HG03139 (cell line): ENCODE data around the gene ASPRV1.

Experiments used
- ATAC-seq: cut with Tn5 transposase; IDR thresholded peaks from one replicate; pipeline ENCODE4 v1.9.1; 2021; ENCODE audit not compliant: unreplicated experiment

Gene ASPRV1

DNA sequence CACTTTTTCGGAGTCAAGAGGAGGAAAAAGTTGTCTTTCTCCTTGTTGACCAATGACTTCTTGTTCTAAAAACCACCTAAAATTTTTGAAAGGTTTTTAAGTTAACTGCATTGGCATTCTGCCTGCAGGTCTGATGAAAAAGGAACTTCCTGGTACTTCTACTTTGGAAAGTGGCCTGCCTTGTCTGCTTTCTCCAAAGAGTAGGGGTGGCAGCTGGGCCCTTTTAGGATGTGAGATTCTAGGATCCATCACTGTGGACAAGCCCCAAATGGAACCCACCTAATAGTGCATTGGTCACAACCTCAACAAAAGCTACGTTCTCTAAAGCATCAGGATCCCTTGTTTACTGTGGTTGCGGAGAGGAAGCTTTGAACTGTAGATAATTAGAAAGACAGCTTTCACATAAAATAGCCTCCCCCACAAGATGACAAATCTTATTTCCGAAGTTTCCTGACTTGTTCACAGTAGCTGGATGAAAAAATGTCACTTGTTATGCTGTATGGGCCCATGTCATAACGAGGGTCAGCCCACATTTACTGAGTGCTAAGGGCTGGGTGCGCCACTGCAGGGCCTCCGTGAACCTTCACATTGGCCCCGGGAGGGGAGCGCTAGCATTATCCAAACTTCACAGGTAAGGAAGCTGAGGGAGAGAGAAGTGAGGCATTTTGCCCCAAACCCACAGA is 17.4 kb downstream of the ASPRV1 start:
- ATAC-seq = no peak

DNA sequence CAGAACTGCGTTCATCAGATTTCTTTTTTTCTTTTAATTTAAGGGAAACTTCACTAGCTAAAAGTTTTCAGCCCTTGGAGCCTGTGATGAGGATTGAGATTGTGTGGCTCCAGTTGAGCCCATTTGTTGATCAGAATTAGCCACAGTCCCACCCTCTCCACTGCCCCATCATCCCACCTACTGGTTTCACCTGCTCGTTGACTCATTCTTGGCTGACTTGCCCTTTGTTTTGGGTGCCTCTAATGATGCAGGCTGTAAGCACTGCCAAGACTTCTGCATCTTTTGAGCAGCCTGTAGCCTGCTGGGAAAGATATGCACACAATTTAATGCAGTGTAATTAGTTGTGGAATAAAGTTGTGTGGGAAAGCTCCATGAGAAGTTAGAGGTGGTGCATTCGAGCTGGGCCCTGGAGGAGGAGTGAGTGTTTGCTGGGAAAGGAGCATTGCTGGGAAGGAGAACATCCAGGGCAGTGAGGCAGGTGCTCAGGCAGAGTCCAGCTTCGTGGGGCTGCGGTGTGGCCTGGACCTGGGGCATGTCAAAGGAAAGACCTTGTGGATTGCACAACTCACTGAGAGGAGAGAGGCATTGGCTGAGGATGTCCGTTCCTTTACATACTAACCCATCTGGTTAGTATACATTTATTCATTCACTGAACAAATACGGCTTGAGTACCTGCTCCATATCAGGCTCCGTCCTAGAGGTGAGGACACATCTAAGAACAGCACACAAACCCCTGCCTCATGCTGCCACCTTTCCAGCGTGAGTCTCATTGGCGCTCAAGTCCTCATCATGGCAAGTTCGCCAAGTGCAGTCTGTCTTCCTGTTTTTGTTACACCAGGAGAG is 18.2 kb downstream of the ASPRV1 start:
- no peak for ATAC-seq

DNA sequence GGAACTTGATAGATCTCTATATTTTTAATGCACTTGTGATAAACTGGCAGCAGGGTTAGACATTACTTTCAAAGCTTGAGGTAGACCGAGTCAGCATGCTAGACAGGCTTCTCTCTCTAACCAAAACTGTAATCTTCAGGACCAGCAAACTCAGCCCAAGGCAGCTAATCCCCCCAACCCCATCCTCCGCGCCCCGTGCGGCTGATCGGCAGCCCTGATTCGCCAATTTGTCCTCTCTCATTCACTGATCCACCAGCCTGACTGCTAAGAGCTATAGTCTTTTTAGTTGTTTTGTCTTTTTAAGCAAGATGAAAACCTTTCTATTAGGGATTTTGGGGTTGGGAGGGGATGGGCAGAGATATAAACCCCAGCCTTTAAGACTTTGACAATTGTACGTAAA is 20.7 kb downstream of the ASPRV1 start:
- ATAC-seq = no peak

DNA sequence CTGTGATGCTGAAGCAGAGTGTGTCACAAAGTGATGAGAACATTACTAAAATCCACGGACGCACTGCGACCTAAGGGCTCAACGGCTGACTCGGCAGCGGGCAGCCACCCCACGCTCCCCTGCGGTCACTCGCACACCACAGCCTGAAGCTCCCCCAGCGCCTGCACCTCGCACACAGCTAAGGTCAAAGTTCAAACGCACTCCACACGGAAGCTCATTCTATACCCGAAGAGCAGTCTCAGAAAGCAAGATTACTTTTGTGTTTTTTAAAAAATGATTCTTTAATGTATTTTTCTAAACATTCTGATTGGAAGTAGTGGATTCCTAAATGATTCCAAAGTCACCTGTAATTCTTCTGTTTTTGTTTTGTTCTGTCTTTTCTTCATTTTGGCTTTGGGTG is 21.7 kb downstream of the ASPRV1 start:
- ATAC-seq = no peak

DNA sequence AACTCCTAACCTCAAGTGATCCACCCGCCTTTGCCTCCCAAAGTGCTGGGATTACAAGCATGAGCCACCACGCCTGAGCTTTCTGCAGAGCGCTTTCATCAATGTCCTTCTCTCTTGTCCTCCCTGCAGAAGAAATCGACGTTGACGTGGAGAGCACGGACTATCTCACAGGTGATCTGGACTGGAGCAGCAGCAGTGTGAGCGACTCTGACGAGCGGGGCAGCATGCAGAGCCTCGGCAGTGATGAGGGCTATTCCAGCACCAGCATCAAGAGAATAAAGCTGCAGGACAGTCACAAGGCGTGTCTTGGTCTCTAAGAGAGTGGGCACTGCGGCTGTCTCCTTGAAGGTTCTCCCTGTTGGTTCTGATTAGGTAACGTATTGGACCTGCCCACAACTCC is 23.5 kb downstream of the ASPRV1 start:
- ATAC-seq = no peak

- no peak for ATAC-seq
Observed at GRCh38 chr2:69936906-69937305, 24.5 kb downstream of the ASPRV1 start.

DNA sequence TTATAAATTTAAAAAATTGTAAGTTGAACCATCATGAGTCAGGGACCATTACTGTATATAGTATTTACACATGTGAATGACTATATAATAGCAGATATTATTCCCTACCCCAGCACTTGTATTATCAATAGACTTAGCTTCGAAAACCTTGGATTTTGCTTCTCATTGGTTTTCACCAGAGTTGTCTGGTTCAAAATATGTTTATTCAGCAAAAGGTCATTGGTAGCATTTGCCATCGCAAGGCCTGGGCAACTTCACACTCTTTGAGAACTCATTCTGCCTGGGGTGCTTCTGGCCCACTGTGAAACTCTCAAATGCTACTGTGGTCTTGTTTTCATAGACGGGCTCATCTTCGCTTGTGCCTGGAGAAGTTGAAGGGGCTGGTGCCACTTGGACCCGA is 26.4 kb downstream of the ASPRV1 start:
- ATAC-seq = no peak

DNA sequence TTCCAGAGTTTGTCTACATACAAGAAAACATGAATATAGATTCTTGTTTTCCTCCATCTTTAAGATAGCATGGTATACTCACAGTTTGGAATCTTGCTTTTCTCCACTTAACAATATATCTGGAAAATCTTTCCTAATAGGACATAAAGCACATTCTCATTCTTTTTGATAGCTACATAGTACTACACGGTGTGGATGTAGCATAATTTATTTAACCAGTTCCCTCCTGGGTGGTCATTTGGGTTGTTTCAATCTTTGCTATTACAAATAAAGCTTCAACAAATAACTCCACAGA is 26.9 kb downstream of the ASPRV1 start:
- ATAC-seq = no peak

- ATAC-seq = no peak
Observed at GRCh38 chr2:69933839-69934613, 27.4 kb downstream of the ASPRV1 start.

- no peak for ATAC-seq
Observed at GRCh38 chr2:69933254-69933828, 28.1 kb downstream of the ASPRV1 start.

DNA sequence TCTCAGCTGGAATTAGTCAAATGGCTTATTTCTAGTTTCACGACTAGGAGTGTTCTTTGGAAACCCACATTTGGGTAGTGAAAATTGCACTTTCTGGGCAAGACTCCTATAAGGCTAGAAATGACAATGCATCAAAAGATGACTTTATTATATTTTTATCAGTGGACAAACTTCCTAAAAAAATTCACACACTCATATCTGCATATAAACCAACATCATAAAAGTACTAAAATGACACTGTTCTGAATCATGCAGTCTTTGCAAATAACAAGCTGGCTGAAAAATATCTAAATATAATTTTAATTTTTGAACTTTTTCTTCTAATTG is 28.9 kb downstream of the ASPRV1 start:
- ATAC-seq = no peak

GRCh38 chr2:69931832-69932595 is 29.4 kb downstream of the ASPRV1 start:
- no peak for ATAC-seq

DNA sequence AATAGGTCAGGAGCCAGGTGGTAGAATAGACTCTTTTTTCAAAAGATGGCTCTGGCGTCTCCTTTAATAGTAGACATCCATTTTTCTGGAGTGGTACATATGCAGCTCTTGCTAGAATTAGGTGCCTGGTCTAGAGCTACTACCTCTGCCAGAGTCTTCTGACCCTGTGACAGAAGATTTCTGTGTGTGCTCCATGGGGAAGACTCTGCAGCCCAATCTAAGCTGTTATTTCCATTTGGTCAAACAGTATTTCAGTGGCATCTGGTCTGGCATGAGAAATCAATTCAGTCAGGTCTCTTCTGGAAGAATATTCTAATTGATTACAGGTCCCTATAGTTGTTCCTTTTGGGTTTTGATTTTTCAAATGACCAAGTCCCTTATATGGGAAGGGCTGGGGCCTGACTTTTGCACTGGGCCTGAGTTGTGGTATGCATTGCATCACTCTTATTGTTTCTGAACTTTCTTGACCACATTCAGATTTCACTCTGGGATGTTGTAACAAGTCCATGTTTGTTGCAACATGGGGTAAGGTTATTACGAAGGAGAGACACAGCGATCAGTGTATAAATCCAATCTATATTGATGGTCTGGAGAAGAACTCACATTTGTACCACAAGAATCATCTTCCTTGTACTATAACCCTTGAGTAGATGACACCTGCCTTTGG is 34.4 kb downstream of the ASPRV1 start:
- ATAC-seq = no peak

DNA sequence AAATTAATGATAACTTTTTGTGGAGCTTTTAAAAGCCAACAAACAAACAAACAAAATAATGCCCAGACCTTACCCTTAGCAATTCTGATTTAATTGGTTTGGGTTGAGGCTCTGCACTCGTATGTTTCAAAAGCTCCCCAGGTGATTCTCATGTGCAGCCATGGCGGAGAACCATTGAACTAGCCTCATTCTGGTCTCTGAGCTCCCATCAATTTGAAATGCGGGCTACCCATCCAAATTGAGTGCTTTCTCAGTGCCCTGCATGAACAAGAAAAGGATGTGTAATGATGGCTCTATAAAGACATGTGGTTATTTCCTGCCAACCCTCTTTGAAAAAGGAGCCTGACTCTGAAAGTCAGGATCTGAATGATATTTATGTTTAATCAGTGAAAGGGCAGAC is 38.3 kb downstream of the ASPRV1 start:
- no peak for ATAC-seq

DNA sequence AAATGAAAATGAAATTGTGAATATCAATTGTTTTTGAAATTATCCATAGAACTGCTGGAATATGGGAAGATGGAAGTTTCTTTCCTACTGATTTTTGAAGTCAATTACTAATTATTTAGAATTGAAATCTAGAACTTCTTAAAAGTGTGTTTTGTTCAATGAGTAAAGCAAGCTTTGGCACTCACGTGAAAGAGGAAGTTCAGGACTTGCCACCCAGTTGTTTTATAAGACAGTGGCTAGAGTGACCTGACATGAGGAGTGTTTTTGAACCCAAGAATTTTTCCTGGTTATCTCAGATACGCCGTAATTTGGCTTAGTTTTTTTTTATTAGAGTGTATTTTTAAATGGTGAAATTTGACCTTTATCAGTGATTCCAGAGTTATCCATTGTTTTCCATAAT is 43.0 kb downstream of the ASPRV1 start:
- no peak for ATAC-seq

DNA sequence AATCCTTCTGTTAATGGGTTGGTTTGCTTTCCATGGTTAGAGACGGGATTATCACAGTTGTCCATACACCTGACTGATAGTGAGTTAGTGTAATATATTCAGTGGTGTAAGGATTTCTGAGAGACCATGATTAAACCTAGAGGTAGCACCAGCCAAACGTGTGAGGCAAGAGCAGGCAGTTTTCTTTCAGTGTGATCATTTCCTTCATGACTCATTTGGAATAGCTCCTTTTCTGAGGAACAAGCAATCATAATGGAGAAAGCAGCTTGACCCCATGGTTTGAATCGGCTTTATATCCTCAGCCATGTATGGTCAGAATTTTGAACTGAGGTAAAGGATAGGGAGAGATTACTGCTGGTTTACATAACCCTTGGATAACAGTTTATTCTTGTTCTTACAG is 43.6 kb downstream of the ASPRV1 start:
- ATAC-seq = no peak

GRCh38 chr2:69916106-69916505 is 45.3 kb downstream of the ASPRV1 start:
- ATAC-seq = no peak

- ATAC-seq = peak; percentile 75
Observed at GRCh38 chr2:69914950-69915945, 46.2 kb downstream of the ASPRV1 start, which contains the start of gene MXD1. MXD1 (plus strand) TSS chr2:69915109; CDS start chr2:69915331, 222 bp downstream.
